H1 (cell line): ENCODE measurements around the gene MMP21. TPM values are rescaled to one million over a fixed set of nuclear protein-coding genes. Genes with fewer than 3 reads are reported as not detected.

Source experiments
- ASH2L ChIP-seq: fragments of 200-600, 300-600 bp; sonication (generic); IDR thresholded peaks from one replicate; pipeline ENCODE4 v1.7.1; 2017; ENCODE audit warnings: low read length
- CHD2 ChIP-seq: IDR thresholded peaks from 2 replicates; pipeline ENCODE4 v1.6.1; 2012; ENCODE audit warnings: low read length, improper control_type of control experiment
- MAX ChIP-seq: IDR thresholded peaks from 2 replicates; pipeline ENCODE4 v1.6.1; 2012; ENCODE audit warnings: inconsistent platforms
- RNF2 ChIP-seq: fragments of 200-900, 300-1000 bp; sonication (generic); IDR thresholded peaks from 2 replicates; pipeline ENCODE4 v1.7.1; 2016; ENCODE audit warnings: borderline replicate concordance, low read depth, mild to moderate bottlenecking, antibody characterized with exemption, low read length; ENCODE audit not compliant: poor library complexity, severe bottlenecking; ENCODE audit errors: missing control alignments
- SAP30 ChIP-seq: fragments of 300-600 bp; sonication (generic); IDR thresholded peaks from 2 replicates; pipeline ENCODE4 v1.7.1; 2012; ENCODE audit warnings: low read length, moderate library complexity, mild to moderate bottlenecking, inconsistent platforms; ENCODE audit not compliant: insufficient read depth, insufficient replicate concordance
- TAF1 ChIP-seq: IDR thresholded peaks from 2 replicates; pipeline ENCODE4 v1.6.1; 2011; ENCODE audit warnings: mild to moderate bottlenecking, low read depth, low read length
- TBP ChIP-seq: IDR thresholded peaks from 2 replicates; pipeline ENCODE4 v1.6.1; 2011; ENCODE audit warnings: low read depth, low read length, improper control_type of control experiment
- USF2 ChIP-seq: IDR thresholded peaks from 2 replicates; pipeline ENCODE4 v1.6.1; 2011; ENCODE audit warnings: low read length, improper control_type of control experiment
- polyA plus RNA-seq, 7 experiments: library from polyadenylated mRNA; depleted of rRNA in 3 of 7; stranded (reverse) in 5 of 7; unstranded in 2 of 7; fragments of >200 nt in 5 of 7; fragments of 200-250 nt in 2 of 7; gene quantifications; 1 replicate in 5 of 7; 2 replicates in 1 of 7; 4 replicates in 1 of 7; pipeline versions ENCODE4 v1.2.1 to v1.2.3, GENCODE V29; 2011 to 2013; ENCODE audit warnings: missing spikeins in 2 of 7, mixed read lengths in 2 of 7
- total RNA-seq: library from RNA; stranded (reverse); fragmentation: NEBNext Ultra II Directional; extraction: Animal tissue kit (Norgen Biotek cat#: 25700); gene quantifications from 2 replicates; pipeline ENCODE4 v1.2.1, GENCODE V29; 2021

The MMP21 gene
- total and polyA plus RNA-seq, 2 of the 8 experiments (the other 6 are each of a cell fraction or from before 2014, with no cell fraction given): not detected

- TF ChIP-seq SAP30: no peak
- TF ChIP-seq ASH2L: peak; percentile 83
- no peak for TF ChIP-seq RNF2
- peak; percentile 56; the same call in 1 of the 2 replicates for TF ChIP-seq TBP
- TF ChIP-seq TAF1: peak; percentile 90
- no peak for TF ChIP-seq CHD2
- TF ChIP-seq MAX: peak; percentile 25; the same call in 1 of the 2 replicates
- no peak for TF ChIP-seq USF2
- TF ChIP-seq, all 59 proteins: peak for 22
Observed at GRCh38 chr10:125822878-125823662, 47.4 kb upstream of the MMP21 start, which contains the start of the genes BCCIP and UROS (continued).
